Measurements from ENCODE around the gene PAPSS2. TPM values are rescaled to one million over a fixed set of nuclear protein-coding genes. Genes with fewer than 3 reads are reported as not detected.
A peak's percentile ranks its signal among the peaks of the same experiment; 100 is the strongest.

PAPSS2 gene
- total and polyA plus RNA-seq, 7 experiments from 2014 or later, result 0.05 to 1.6 (median 0.22) TPM

DNA sequence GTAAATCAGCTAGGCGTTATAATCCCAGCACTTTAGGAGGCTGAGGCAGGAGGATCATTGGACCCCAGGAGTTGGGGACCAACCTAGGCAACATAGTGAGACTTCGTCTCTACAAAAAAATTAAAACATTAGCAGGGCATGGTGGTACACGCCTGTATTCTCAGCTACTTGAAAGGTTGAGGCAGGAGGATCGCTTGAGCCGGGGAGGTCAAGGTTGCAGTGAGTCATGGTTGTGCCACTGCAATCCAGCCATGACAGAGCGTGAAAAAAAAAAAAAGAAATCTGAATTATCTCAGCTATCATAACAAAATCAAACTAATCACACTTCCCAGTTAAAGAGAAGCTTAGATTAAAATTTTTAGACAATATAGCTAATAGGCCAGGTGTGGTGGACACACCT, 123.0 kb downstream of the PAPSS2 start:
- H3K36me3 Mint-ChIP-seq, result peaks cover 5 to 58% (median 32%) of the 10 kb centered on the region in 5 donors
- H3K27ac Mint-ChIP-seq, result peak overlapping the region in 2 of 9 donors; percentile 17 to 36
- H3K4me3 Mint-ChIP-seq, result no peak overlapping the region
- CTCF ChIA-PET, result interaction anchor here (0.7 to 1.3 kb wide), 2 partner anchors 9 to 28 kb away, joined by 3 to 4 read pairs; no protein-coding TSS in a partner anchor
- H3K36me3 ChIP-seq (ENCODE audit: control insufficient read depth in 2 of 3, insufficient read depth in 3 of 3, low read length in 3 of 3), result peaks cover 0 to 27% (median 0%) of the 10 kb centered on the region in 3 experiments
- no peak overlapping the region for H3K4me3 ChIP-seq (ENCODE audit: low read length)
- no peak for DNase-seq
- no peak overlapping the region for H3K27ac ChIP-seq (ENCODE audit: low read depth, low read length)
- H3K4me1 ChIP-seq (ENCODE audit: control insufficient read depth in 2 of 2, insufficient read depth in 2 of 2, low read length in 2 of 2), result no peaks in the 10 kb centered on the region
- H3K9me3 Mint-ChIP-seq, result no peaks in the 10 kb centered on the region
- intact Hi-C loops (cut with micrococcal nuclease), result no loop called here
- H3K9me3 ChIP-seq (ENCODE audit: control insufficient read depth in 2 of 3, low read length in 3 of 3), result no peaks in the 10 kb centered on the region
- ATAC-seq, result no peak
- POLR2A ChIA-PET, result interaction anchor here (0.7 kb wide), 1 partner anchor 414 kb away, joined by 4 read pairs; no protein-coding TSS in a partner anchor
- peaks cover 4 to 43% (median 20%) of the 10 kb centered on the region in 7 donors for H3K4me1 Mint-ChIP-seq
- H3K27me3 ChIP-seq (ENCODE audit: control insufficient read depth in 2 of 2, insufficient read depth in 2 of 2, low read length in 2 of 2), result no peaks in the 10 kb centered on the region
- no peaks in the 10 kb centered on the region for H3K27me3 Mint-ChIP-seq

DNA sequence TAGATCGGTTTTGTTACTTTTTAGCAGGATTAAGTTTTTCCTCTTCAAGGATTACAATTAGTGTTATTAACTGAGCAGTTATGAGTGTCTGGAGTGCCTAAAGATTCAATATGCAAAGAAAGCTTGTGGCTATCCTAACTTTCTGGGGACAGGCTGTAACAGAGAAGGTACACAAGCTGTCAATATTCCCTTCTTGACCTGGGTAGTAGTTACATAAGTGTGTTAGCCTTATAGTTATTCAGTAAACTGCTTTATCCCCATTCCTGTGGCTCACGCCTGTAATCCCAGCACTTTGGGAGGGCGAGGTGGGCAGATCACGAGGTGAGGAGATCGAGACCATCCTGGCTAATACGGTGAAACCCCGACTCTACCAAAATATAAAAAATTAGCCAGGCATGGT, 126.7 kb downstream of the PAPSS2 start:
- Mint-ChIP-seq H3K4me1 (peaks cover 6 to 42% (median 24%) of the 10 kb centered on the region in 7 donors), H3K4me3 (no peak overlapping the region), H3K9me3 (no peaks in the 10 kb centered on the region), H3K27me3 (no peaks in the 10 kb centered on the region), H3K36me3 (peaks cover 9 to 50% (median 28%) of the 10 kb centered on the region in 5 donors), H3K27ac (peak overlapping the region in 2 of 9 donors; percentile 0 to 15)
- no peak overlapping the region for H3K27ac ChIP-seq (ENCODE audit: low read depth, low read length)
- H3K27me3 ChIP-seq (ENCODE audit: control insufficient read depth in 2 of 2, insufficient read depth in 2 of 2, low read length in 2 of 2), result no peaks in the 10 kb centered on the region
- ChIA-PET POLR2A (no interaction called here), CTCF (no interaction called here)
- H3K4me3 ChIP-seq (ENCODE audit: low read length), result no peak overlapping the region
- intact Hi-C loops (cut with micrococcal nuclease), result no loop called here
- no peaks in the 10 kb centered on the region for H3K9me3 ChIP-seq (ENCODE audit: control insufficient read depth in 2 of 3, low read length in 3 of 3)
- H3K36me3 ChIP-seq (ENCODE audit: control insufficient read depth in 2 of 3, insufficient read depth in 3 of 3, low read length in 3 of 3), result peaks cover 0 to 25% (median 9%) of the 10 kb centered on the region in 3 experiments
- ATAC-seq, result no peak
- DNase-seq, result no peak
- no peaks in the 10 kb centered on the region for H3K4me1 ChIP-seq (ENCODE audit: control insufficient read depth in 2 of 2, insufficient read depth in 2 of 2, low read length in 2 of 2)

DNA sequence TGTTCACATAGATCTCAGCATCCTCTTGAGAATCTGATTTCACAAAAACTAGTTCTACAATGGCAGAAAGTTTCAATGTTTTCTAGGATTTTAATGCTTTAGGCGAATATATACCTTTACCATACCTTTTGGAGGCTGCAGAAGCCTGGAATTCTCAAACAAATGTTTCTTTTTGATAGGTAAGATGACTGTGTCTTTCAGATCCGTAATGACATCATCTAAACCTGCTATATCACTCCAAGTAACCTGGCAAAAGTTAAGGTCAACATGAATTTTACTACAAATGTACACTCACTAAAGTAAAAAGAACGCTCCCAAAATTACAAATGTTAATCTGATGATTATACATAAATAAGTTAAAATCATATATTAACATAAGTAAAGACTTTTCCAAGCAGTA, 130.5 kb downstream of the PAPSS2 start:
- ChIA-PET POLR2A (no interaction called here), CTCF (interaction anchor here (0.7 kb wide), 1 partner anchor 13 kb away, joined by 4 read pairs; no protein-coding TSS in a partner anchor)
- ATAC-seq (no peak), DNase-seq (no peak)
- Mint-ChIP-seq H3K9me3 (no peaks in the 10 kb centered on the region), H3K27ac (peak overlapping the region in 1 of 9 donors; percentile 13), H3K27me3 (no peaks in the 10 kb centered on the region), H3K4me3 (no peak overlapping the region), H3K4me1 (peaks cover 7 to 52% (median 37%) of the 10 kb centered on the region in 7 donors), H3K36me3 (peaks cover 4 to 29% (median 16%) of the 10 kb centered on the region in 5 donors)
- Histone ChIP-seq H3K9me3 (ENCODE audit: control insufficient read depth in 2 of 3, low read length in 3 of 3) (no peaks in the 10 kb centered on the region), H3K36me3 (ENCODE audit: control insufficient read depth in 2 of 3, insufficient read depth in 3 of 3, low read length in 3 of 3) (peaks cover 0 to 26% (median 15%) of the 10 kb centered on the region in 3 experiments), H3K27me3 (ENCODE audit: control insufficient read depth in 2 of 2, insufficient read depth in 2 of 2, low read length in 2 of 2) (no peaks in the 10 kb centered on the region), H3K4me3 (ENCODE audit: low read length) (no peak overlapping the region), H3K4me1 (ENCODE audit: control insufficient read depth in 2 of 2, insufficient read depth in 2 of 2, low read length in 2 of 2) (peaks cover 0 to 7% of the 10 kb centered on the region in 2 donors), H3K27ac (ENCODE audit: low read depth, low read length) (no peak overlapping the region)
- intact Hi-C loops (cut with micrococcal nuclease), result no loop called here

DNA sequence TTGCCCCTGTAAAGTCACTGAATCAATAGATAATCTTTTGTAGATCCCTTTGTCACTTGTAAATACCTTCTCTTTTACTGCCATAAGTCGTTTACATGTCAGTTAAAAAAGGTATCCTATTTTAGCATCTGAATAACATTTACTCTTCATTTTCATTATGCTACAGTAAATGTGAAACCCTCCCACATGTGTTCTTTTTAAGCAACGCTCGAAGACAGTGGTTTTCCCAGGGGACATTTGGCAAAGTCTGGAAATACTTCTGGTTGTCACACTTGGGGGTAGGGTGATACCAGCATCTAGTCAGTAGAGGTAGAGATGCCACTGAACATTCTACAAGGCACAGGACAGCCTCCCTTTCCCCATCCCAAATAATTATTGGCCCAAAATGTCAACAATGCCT, 134.6 kb downstream of the PAPSS2 start:
- Mint-ChIP-seq H3K27me3 (no peaks in the 10 kb centered on the region), H3K4me1 (peaks cover 18 to 74% (median 62%) of the 10 kb centered on the region in 7 donors), H3K36me3 (peaks cover 3 to 31% (median 16%) of the 10 kb centered on the region in 5 donors), H3K27ac (peak overlapping the region in 8 of 9 donors; percentile 32 to 77 (median 65)), H3K9me3 (peaks cover 0 to 2% (median 0%) of the 10 kb centered on the region in 11 donors), H3K4me3 (no peak overlapping the region)
- intact Hi-C loops (cut with micrococcal nuclease), result no loop called here
- DNase-seq, result no peak
- ATAC-seq, result no peak
- POLR2A ChIA-PET, result no interaction called here
- Histone ChIP-seq H3K4me1 (ENCODE audit: control insufficient read depth in 2 of 2, insufficient read depth in 2 of 2, low read length in 2 of 2) (peaks cover 0 to 15% of the 10 kb centered on the region in 2 donors), H3K36me3 (ENCODE audit: control insufficient read depth in 2 of 3, insufficient read depth in 3 of 3, low read length in 3 of 3) (peaks cover 0 to 25% (median 10%) of the 10 kb centered on the region in 3 experiments), H3K9me3 (ENCODE audit: control insufficient read depth in 2 of 3, low read length in 3 of 3) (no peaks in the 10 kb centered on the region), H3K4me3 (ENCODE audit: low read length) (no peak overlapping the region), H3K27me3 (ENCODE audit: control insufficient read depth in 2 of 2, insufficient read depth in 2 of 2, low read length in 2 of 2) (no peaks in the 10 kb centered on the region), H3K27ac (ENCODE audit: low read depth, low read length) (no peak overlapping the region)
- CTCF ChIA-PET, result no interaction called here

Other genes starting within 250 kb of the PAPSS2 start
- gene MINPP1, start 155.0 kb upstream of the PAPSS2 start, total RNA-seq, result 1 to 10 TPM; 1.8 to 9.5 (median 9.2) TPM
- gene MINPP1, start 155.0 kb upstream of the PAPSS2 start, polyA plus RNA-seq, result 1 to 10 TPM; 5.7 to 8.8 TPM
- gene ATAD1, start 158.3 kb downstream of the PAPSS2 start, total RNA-seq, result 10 to 100 TPM; 33.5 to 53.4 (median 46.1) TPM
- gene ATAD1, start 158.3 kb downstream of the PAPSS2 start, polyA plus RNA-seq, result 10 to 100 TPM; 34.5 to 38.4 TPM
- 1 to 10 TPM in 2 of 5 experiments, under 1 TPM in 3; 0.32 to 1.6 (median 0.85) TPM for gene KLLN, start 203.7 kb downstream of the PAPSS2 start, total RNA-seq
- under 1 TPM in 1 of 2 donors, not detected in 1; 0.25 TPM for gene KLLN, start 203.7 kb downstream of the PAPSS2 start, polyA plus RNA-seq
- 100 to 1,000 TPM in 1 of 5 experiments, 10 to 100 TPM in 4; 85.9 to 109 (median 93.5) TPM for gene PTEN, start 203.7 kb downstream of the PAPSS2 start, total RNA-seq
- 10 to 100 TPM; 24.0 to 32.7 TPM for gene PTEN, start 203.7 kb downstream of the PAPSS2 start, polyA plus RNA-seq

All from naive thymus-derived CD4-positive, alpha-beta T cell (primary cell).